ENCODE data around the gene UPK3BL2. TPM values are rescaled to one million over a fixed set of nuclear protein-coding genes. Genes with fewer than 3 reads are reported as not detected.
"Not testable (repeated sequence)": the region's sequence is repeated elsewhere in the genome, so short reads cannot be mapped to it uniquely, and the experiment has no call there.

Gene UPK3BL2
- polyA plus RNA-seq, 6 donors from 2014 or later = 1.2 to 7.3 (median 2.5) TPM

GRCh38 chr7:102494473-102495149, 48.9 kb downstream of the UPK3BL2 start:
- not testable (repeated sequence) for H3K4me3 Mint-ChIP-seq, H3K27me3 Mint-ChIP-seq, H3K27ac Mint-ChIP-seq, DNase-seq, H3K36me3 Mint-ChIP-seq, H3K9me3 Mint-ChIP-seq, H3K4me1 Mint-ChIP-seq
- ATAC-seq (ENCODE audit: low read depth in 2 of 2) = peak; percentile 76 to 77

GRCh38 chr7:102494026-102494425, 49.5 kb downstream of the UPK3BL2 start:
- H3K27me3 Mint-ChIP-seq, H3K36me3 Mint-ChIP-seq, H3K9me3 Mint-ChIP-seq, H3K4me1 Mint-ChIP-seq, DNase-seq, H3K4me3 Mint-ChIP-seq, H3K27ac Mint-ChIP-seq: not testable (repeated sequence)
- peak in 1 of 2 donors; percentile 5 for ATAC-seq (ENCODE audit: low read depth in 2 of 2)

DNA sequence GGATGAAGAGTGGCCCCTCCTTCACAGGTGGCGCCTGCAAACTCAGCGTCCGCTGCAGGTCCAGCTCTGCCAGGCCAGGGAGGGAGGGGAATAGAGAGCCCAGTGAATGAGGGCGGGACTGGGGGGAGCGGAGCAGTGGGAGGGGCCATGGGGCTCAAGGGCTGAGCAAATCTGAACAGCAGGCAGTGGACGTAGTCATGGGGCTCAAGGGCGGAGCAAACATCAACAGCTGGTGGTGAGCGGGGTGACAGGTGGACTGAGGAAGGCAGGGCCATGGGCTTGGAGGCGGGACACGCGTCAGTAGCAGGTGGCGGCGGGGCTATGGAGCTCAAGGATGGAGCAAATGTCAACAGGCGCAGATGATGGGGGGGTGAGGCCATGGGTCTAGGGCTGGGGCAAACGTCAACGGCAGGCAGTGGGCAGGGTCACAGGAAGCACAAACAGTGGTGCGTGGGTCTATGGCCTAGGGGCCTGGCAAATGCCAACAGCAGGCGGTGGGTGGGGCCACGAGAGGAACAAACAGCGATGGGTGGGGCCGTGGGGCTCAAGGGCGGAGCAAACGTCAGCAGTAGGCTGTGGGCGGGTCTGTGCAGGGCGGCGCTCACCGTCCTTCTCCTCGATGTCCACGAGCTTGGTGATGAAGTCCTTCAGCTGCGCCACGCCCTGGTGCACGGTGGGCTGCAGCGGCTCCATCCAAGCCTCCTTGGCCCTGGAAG, 50.1 kb downstream of the UPK3BL2 start:
- not testable (repeated sequence) for H3K27ac Mint-ChIP-seq, H3K4me1 Mint-ChIP-seq, H3K27me3 Mint-ChIP-seq, H3K36me3 Mint-ChIP-seq, H3K9me3 Mint-ChIP-seq, H3K4me3 Mint-ChIP-seq, DNase-seq
- ATAC-seq (ENCODE audit: low read depth in 2 of 2) = peak; percentile 49 to 52

DNA sequence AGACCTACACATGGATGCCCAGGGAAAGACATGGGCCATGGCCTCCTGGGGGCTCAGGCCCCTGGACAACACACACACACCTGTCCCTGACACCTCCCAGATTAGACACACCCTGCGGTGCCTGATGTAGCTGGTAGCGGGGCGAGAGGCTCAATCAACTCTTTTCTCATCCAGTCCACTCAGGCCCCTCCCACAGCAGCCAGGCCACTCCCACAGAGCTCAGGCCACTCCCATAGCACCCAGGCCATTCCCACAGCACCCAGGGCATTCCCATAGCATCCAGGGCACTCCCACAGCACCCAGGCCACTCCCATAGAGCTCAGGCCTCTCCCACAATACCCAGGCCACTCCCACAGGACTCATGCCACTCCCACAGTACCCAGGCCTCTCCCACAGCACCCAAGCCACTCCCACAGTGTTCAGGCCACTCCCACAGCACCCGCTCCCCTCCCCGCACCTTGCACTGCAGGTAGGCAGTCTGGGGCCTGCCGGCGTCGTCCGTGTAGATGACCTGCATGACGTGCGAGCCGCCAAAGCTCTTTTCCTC, 52.9 kb downstream of the UPK3BL2 start:
- DNase-seq (peak; percentile 31), ATAC-seq (ENCODE audit: low read depth in 2 of 2) (peak; percentile 29 to 37)
- H3K27me3 Mint-ChIP-seq, H3K36me3 Mint-ChIP-seq, H3K27ac Mint-ChIP-seq, H3K9me3 Mint-ChIP-seq, H3K4me3 Mint-ChIP-seq, H3K4me1 Mint-ChIP-seq: not testable (repeated sequence)

Other genes starting within 250 kb of the UPK3BL2 start
- under 1 TPM in 3 of 6 donors, not detected in 3; 0.18 to 0.41 (median 0.20) TPM for gene SPDYE6, start 187.3 kb downstream of the UPK3BL2 start, polyA plus RNA-seq (ENCODE audit: low read depth in 6 of 6)
- gene PRKRIP1, start 147.3 kb downstream of the UPK3BL2 start, polyA plus RNA-seq (ENCODE audit: low read depth in 6 of 6) = 10 to 100 TPM; 13.1 to 28.6 (median 17.4) TPM
- 100 to 1,000 TPM; 236 to 340 (median 260) TPM for gene ORAI2, start 110.1 kb downstream of the UPK3BL2 start, polyA plus RNA-seq (ENCODE audit: low read depth in 6 of 6)
- gene ALKBH4, start 78.8 kb downstream of the UPK3BL2 start, polyA plus RNA-seq (ENCODE audit: low read depth in 6 of 6) = 10 to 100 TPM; 12.4 to 23.5 (median 19.0) TPM
- gene LRWD1, start 78.7 kb downstream of the UPK3BL2 start, polyA plus RNA-seq (ENCODE audit: low read depth in 6 of 6) = 10 to 100 TPM in 5 of 6 donors, 1 to 10 TPM in 1; 6.9 to 22.1 (median 17.3) TPM
- gene POLR2J, start 64.8 kb downstream of the UPK3BL2 start, polyA plus RNA-seq (ENCODE audit: low read depth in 6 of 6) = 100 to 1,000 TPM in 3 of 6 donors, 10 to 100 TPM in 3; 65.4 to 149 (median 107) TPM
- 10 to 100 TPM in 1 of 6 donors, 1 to 10 TPM in 5; 4.1 to 11.7 (median 5.6) TPM for gene RASA4B, start 25.9 kb downstream of the UPK3BL2 start, polyA plus RNA-seq (ENCODE audit: low read depth in 6 of 6)
- gene SPDYE2, start 7.5 kb upstream of the UPK3BL2 start, polyA plus RNA-seq (ENCODE audit: low read depth in 6 of 6) = under 1 TPM in 5 of 6 donors, not detected in 1; 0.30 to 0.96 (median 0.55) TPM
- gene POLR2J3, start 28.9 kb upstream of the UPK3BL2 start, polyA plus RNA-seq (ENCODE audit: low read depth in 6 of 6) = 10 to 100 TPM in 5 of 6 donors, 1 to 10 TPM in 1; 6.6 to 64.7 (median 33.3) TPM
- 10 to 100 TPM in 4 of 6 donors, 1 to 10 TPM in 2; 5.9 to 24.9 (median 14.3) TPM for gene RASA4, start 73.1 kb upstream of the UPK3BL2 start, polyA plus RNA-seq (ENCODE audit: low read depth in 6 of 6)
- 10 to 100 TPM in 5 of 6 donors, 1 to 10 TPM in 1; 8.6 to 29.8 (median 23.3) TPM for gene UPK3BL1, start 99.1 kb upstream of the UPK3BL2 start, polyA plus RNA-seq (ENCODE audit: low read depth in 6 of 6)
- under 1 TPM in 3 of 6 donors, not detected in 3; 0.30 to 0.43 (median 0.42) TPM for gene SPDYE2B, start 106.6 kb upstream of the UPK3BL2 start, polyA plus RNA-seq (ENCODE audit: low read depth in 6 of 6)
- gene POLR2J2, start 128.0 kb upstream of the UPK3BL2 start, polyA plus RNA-seq (ENCODE audit: low read depth in 6 of 6) = 1 to 10 TPM in 5 of 6 donors, under 1 TPM in 1; 0.76 to 6.2 (median 2.7) TPM
- gene FAM185A, start 205.3 kb upstream of the UPK3BL2 start, polyA plus RNA-seq (ENCODE audit: low read depth in 6 of 6) = 10 to 100 TPM in 1 of 6 donors, 1 to 10 TPM in 5; 4.7 to 11.2 (median 6.3) TPM